ENCODE measurements around the gene DCP1B. TPM values are rescaled to one million over a fixed set of nuclear protein-coding genes. Genes with fewer than 3 reads are reported as not detected.

Gene DCP1B
- total and polyA plus RNA-seq, 2 experiments from 2014 or later, result 13.4 to 20.9 TPM

GRCh38 chr12:1978078-1978862 lies 26.0 kb downstream of the DCP1B start:
- Histone ChIP-seq H3K4me1 (ENCODE audit: insufficient read depth) (peaks cover 18% of the 10 kb centered on the region), H3K9me2 (replicated peaks; ENCODE audit: insufficient read depth) (no peaks in the 10 kb centered on the region), H3K27me3 (no peaks in the 10 kb centered on the region), H2AFZ (no peak overlapping the region), H3K79me2 (no peaks in the 10 kb centered on the region), H3K4me2 (no peak overlapping the region), H3K4me3 (no peak overlapping the region), H3K9me3 (ENCODE audit: low read depth) (no peaks in the 10 kb centered on the region), H4K20me1 (ENCODE audit: insufficient read depth, poor library complexity, severe bottlenecking) (no peaks in the 10 kb centered on the region), H3K36me3 (replicated peaks; ENCODE audit: insufficient read depth, low read depth) (no peaks in the 10 kb centered on the region), H3K27ac (peak overlapping the region; percentile 72)
- TF ChIP-seq EZH2 (IDR thresholded peaks at IDR 0.05; ENCODE audit: borderline replicate concordance), result no peak
- 89% methylated on average over 4 of the region's 4 CpGs for WGBS (ENCODE audit: low lambda C conversion rate, missing lambda C conversion rate)
- peak; percentile 11 for DNase-seq (ENCODE audit: low spot score)

- H3K4me1 ChIP-seq (ENCODE audit: insufficient read depth), result peaks cover 19% of the 10 kb centered on the region
- no peak overlapping the region for H2AFZ ChIP-seq
- no peaks in the 10 kb centered on the region for H3K79me2 ChIP-seq
- TF ChIP-seq EZH2phosphoT487 (IDR thresholded peaks at IDR 0.05; ENCODE audit: low read depth, severe bottlenecking, unreplicated experiment) (no peak), CTCF (IDR thresholded peaks at IDR 0.05; ENCODE audit: poor library complexity) (no peak), EZH2 (IDR thresholded peaks at IDR 0.05; ENCODE audit: borderline replicate concordance) (no peak)
- no peaks in the 10 kb centered on the region for H3K27me3 ChIP-seq
- no peaks in the 10 kb centered on the region for H3K9me2 ChIP-seq (replicated peaks; ENCODE audit: insufficient read depth)
- no peaks in the 10 kb centered on the region for H3K9me3 ChIP-seq (ENCODE audit: low read depth)
- H3K36me3 ChIP-seq (replicated peaks; ENCODE audit: insufficient read depth, low read depth), result no peaks in the 10 kb centered on the region
- no peaks in the 10 kb centered on the region for H4K20me1 ChIP-seq (ENCODE audit: insufficient read depth, poor library complexity, severe bottlenecking)
- 53% methylated on average over 1 of the region's 1 CpG for WGBS (ENCODE audit: low lambda C conversion rate, missing lambda C conversion rate)
- H3K4me2 ChIP-seq, result peak overlapping the region; percentile 56
- DNase-seq (ENCODE audit: low spot score), result no peak
- peak overlapping the region; percentile 72 for H3K27ac ChIP-seq
- no peak overlapping the region for H3K4me3 ChIP-seq
These were observed 26.7 kb downstream of the DCP1B start for GRCh38 chr12:1977588-1977987.

GRCh38 chr12:1977109-1977508 lies 27.1 kb downstream of the DCP1B start:
- peaks cover 23% of the 10 kb centered on the region for H3K4me1 ChIP-seq (ENCODE audit: insufficient read depth)
- no peaks in the 10 kb centered on the region for H3K79me2 ChIP-seq
- 57% methylated on average over 6 of the region's 6 CpGs for WGBS (ENCODE audit: low lambda C conversion rate, missing lambda C conversion rate)
- H3K36me3 ChIP-seq (replicated peaks; ENCODE audit: insufficient read depth, low read depth), result no peaks in the 10 kb centered on the region
- no peaks in the 10 kb centered on the region for H4K20me1 ChIP-seq (ENCODE audit: insufficient read depth, poor library complexity, severe bottlenecking)
- peak; percentile 20 for DNase-seq (ENCODE audit: low spot score)
- H3K4me3 ChIP-seq, result no peak overlapping the region
- peak overlapping the region; percentile 72 for H3K27ac ChIP-seq
- peak overlapping the region; percentile 56 for H3K4me2 ChIP-seq
- no peak for TF ChIP-seq EZH2 (IDR thresholded peaks at IDR 0.05; ENCODE audit: borderline replicate concordance)
- TF ChIP-seq CTCF (IDR thresholded peaks at IDR 0.05; ENCODE audit: poor library complexity), result no peak
- TF ChIP-seq EZH2phosphoT487 (IDR thresholded peaks at IDR 0.05; ENCODE audit: low read depth, severe bottlenecking, unreplicated experiment), result no peak
- H3K9me2 ChIP-seq (replicated peaks; ENCODE audit: insufficient read depth), result no peaks in the 10 kb centered on the region
- H3K9me3 ChIP-seq (ENCODE audit: low read depth), result no peaks in the 10 kb centered on the region
- H3K27me3 ChIP-seq, result no peaks in the 10 kb centered on the region
- no peak overlapping the region for H2AFZ ChIP-seq

- H3K27ac ChIP-seq, result no peak overlapping the region
- WGBS (ENCODE audit: low lambda C conversion rate, missing lambda C conversion rate), result 79% methylated on average over 1 of the region's 1 CpG
- peaks cover 28% of the 10 kb centered on the region for H3K4me1 ChIP-seq (ENCODE audit: insufficient read depth)
- no peaks in the 10 kb centered on the region for H3K27me3 ChIP-seq
- H3K4me2 ChIP-seq, result no peak overlapping the region
- no peak overlapping the region for H2AFZ ChIP-seq
- H3K9me2 ChIP-seq (replicated peaks; ENCODE audit: insufficient read depth), result no peaks in the 10 kb centered on the region
- H3K9me3 ChIP-seq (ENCODE audit: low read depth), result no peaks in the 10 kb centered on the region
- TF ChIP-seq EZH2phosphoT487 (IDR thresholded peaks at IDR 0.05; ENCODE audit: low read depth, severe bottlenecking, unreplicated experiment) (no peak), CTCF (IDR thresholded peaks at IDR 0.05; ENCODE audit: poor library complexity) (no peak), EZH2 (IDR thresholded peaks at IDR 0.05; ENCODE audit: borderline replicate concordance) (no peak)
- H3K4me3 ChIP-seq, result no peak overlapping the region
- no peaks in the 10 kb centered on the region for H3K36me3 ChIP-seq (replicated peaks; ENCODE audit: insufficient read depth, low read depth)
- DNase-seq (ENCODE audit: low spot score), result no peak
- H3K79me2 ChIP-seq, result peaks cover 1% of the 10 kb centered on the region
- no peaks in the 10 kb centered on the region for H4K20me1 ChIP-seq (ENCODE audit: insufficient read depth, poor library complexity, severe bottlenecking)
These were observed 29.4 kb downstream of the DCP1B start for GRCh38 chr12:1974812-1975211.

Data from hepatocyte (in vitro differentiated cells).